GM12892 (cell line): ENCODE measurements around the gene HMCN1.

Source experiments
- DNase-seq: peaks from one replicate; pipeline ENCODE4 v3.0.0; 2011; ENCODE audit not compliant: insufficient read length
- FAIRE-seq: peaks from 2 replicates; lab custom pipeline; 2011; peaks lifted over from hg19 to GRCh38; lab: Jason Lieb, UNC
- POLR2A ChIP-seq: IDR thresholded peaks from 2 replicates; pipeline ENCODE4 v1.6.1; 2011; ENCODE audit warnings: low read depth, low read length, control low read depth
- POLR2AphosphoS5 ChIP-seq: IDR thresholded peaks from 2 replicates; pipeline ENCODE4 v1.6.1; 2011; ENCODE audit warnings: low read depth, low read length, control low read depth
- TAF1 ChIP-seq: IDR thresholded peaks from 2 replicates; pipeline ENCODE4 v1.6.1; 2011; ENCODE audit warnings: low read depth, mild to moderate bottlenecking, control low read depth, low read length, borderline replicate concordance

HMCN1 gene

DNA sequence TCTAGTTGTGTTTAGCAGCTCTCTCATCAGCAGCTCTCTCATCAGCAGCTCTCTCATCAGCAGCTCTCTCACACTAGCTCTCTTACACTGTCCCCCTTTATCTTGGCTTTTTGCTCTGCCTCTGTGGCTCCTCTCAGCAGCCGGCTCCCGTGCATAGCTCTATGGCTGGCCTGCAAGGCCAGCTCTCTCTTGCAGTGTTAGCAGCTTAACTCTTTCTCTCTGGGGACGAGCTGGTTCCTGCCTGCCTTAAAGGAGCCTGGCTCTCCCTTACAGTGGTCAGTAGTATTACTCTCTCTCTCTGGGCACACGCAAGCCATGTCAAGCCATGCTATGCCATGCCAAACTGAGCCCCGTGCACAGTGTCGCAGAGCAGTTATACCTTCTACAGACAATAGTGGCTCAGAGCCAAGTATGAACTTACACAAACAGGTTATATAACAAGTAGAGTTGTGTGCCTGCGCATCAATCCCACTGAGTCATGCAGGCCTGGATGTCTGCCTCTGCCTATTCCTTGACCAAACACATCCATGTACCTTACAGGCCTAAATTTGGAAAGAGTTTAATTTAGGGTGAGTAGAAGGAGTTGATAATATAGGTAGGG lies 345.0 kb downstream of the HMCN1 start:
- TF ChIP-seq POLR2A (no peak), TAF1 (no peak), POLR2AphosphoS5 (no peak)
- FAIRE-seq (no peak), DNase-seq (no peak)

DNA sequence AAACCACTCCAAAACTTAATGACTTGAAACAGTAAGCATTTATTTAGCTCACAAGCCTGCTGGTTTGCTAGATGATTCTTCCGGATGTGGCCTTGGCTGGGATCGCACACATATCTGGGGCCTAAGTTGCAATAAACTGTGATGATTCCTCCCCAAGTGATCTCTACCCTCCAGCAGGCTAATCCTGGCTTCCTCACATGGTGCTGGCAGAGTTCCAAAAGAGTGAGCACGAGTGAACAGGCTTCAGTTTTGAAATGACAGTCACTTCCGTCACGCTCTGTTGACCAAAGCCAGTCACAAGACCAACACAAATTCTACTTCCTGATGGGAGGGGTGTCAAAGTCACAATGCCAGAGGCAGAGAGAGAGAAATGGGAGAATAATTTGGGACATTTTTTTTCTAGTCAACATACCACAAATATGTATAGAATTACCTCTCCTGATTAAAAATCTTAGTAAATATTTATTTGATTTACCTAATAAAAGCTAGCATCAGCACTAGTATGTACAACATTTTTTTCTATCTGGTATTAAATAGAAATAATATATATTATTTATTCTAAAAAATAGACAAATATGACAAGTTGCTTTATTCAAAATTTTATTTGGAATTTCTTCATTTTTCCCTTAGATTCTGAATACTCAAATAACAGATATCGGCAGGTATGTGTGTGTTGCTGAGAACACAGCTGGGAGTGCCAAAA lies 348.2 kb downstream of the HMCN1 start:
- FAIRE-seq (peak; percentile 78), DNase-seq (no peak)

DNA sequence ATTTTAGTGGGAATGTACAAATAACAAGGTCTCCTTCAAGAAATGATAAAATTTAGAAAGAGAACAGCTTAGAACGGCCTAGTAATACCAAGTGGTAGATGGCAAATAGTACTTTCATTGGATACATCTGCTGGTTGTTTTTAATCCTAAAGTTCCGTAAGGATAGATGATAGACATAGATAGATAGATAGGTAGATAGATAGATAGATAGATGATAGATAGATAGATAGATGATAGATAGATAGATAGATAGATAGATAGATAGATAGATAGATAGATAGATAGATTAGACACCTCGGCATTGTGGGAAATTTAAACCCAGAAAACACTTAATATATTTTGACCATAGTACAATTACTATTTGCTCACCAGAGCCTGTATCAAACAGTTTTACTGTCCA lies 352.4 kb downstream of the HMCN1 start:
- FAIRE-seq (no peak), DNase-seq (no peak)
- TF ChIP-seq POLR2A (no peak), TAF1 (no peak), POLR2AphosphoS5 (no peak)

More for the DNA sequence above, 348.2 kb downstream of the HMCN1 start:
- TF ChIP-seq TAF1 (no peak), POLR2AphosphoS5 (no peak), POLR2A (no peak)

- DNase-seq (no peak), FAIRE-seq (no peak)
- TF ChIP-seq TAF1 (no peak), POLR2AphosphoS5 (no peak), POLR2A (no peak)
Measured at GRCh38 chr1:186089940-186090339, 355.7 kb downstream of the HMCN1 start.

DNA sequence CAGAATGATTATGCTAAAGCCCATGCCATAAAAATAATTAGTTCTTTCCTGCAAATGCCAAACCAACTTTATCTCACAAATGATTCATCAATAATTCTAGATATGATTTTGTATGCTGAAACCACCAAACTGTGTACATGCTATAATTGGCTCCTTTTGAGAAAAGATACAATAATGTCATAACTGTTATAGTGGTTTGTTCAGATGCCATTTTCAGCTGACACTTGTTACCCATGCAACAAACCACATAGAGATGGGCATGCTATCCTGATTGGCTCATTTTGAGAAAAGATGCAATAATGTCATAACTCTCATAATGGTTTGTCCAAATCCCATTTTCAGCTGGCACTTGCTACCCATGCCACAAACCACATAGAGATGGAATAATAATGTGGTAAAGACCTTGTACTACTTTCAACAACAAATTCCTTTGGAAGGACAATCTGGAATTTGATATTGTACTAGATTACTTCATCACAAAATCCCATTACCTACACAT lies 357.1 kb downstream of the HMCN1 start:
- FAIRE-seq: no peak
- no peak for DNase-seq
- no peak for TF ChIP-seq POLR2A
- TF ChIP-seq TAF1: no peak
- no peak for TF ChIP-seq POLR2AphosphoS5

DNA sequence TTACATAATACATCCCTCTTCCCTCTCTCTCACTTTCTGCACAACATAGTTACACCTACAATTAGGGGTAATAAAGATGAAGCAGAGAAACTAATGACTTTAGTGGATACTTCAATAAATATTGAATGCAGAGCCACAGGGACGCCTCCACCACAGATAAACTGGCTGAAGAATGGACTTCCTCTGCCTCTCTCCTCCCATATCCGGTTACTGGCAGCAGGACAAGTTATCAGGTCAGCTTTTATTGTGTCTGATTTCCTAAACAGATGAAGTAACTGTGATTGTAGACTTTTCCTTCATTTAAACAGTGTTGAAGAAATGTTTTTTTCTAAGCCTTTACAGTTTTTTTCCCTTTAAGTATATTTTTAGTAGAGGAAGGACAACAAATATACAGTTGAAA lies 359.2 kb downstream of the HMCN1 start:
- FAIRE-seq (no peak), DNase-seq (no peak)
- TF ChIP-seq POLR2A (no peak), POLR2AphosphoS5 (no peak), TAF1 (no peak)

DNA sequence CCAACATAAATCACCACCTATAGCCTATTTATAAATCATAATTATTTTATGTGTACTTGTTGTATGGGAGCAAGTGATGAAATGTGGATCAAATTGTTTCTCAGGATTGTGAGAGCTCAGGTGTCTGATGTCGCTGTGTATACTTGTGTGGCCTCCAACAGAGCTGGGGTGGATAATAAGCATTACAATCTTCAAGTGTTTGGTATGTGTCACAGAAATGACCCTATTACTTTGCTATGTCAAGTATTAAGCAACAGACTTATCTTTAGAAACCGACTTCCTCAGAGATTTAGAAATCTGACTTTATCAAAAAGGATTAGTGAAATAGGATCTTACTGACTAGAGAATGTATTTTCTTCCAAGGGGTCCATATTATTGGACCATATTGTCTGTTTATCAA lies 360.0 kb downstream of the HMCN1 start:
- no peak for DNase-seq
- no peak for FAIRE-seq
- TF ChIP-seq POLR2A (no peak), POLR2AphosphoS5 (no peak), TAF1 (no peak)

DNA sequence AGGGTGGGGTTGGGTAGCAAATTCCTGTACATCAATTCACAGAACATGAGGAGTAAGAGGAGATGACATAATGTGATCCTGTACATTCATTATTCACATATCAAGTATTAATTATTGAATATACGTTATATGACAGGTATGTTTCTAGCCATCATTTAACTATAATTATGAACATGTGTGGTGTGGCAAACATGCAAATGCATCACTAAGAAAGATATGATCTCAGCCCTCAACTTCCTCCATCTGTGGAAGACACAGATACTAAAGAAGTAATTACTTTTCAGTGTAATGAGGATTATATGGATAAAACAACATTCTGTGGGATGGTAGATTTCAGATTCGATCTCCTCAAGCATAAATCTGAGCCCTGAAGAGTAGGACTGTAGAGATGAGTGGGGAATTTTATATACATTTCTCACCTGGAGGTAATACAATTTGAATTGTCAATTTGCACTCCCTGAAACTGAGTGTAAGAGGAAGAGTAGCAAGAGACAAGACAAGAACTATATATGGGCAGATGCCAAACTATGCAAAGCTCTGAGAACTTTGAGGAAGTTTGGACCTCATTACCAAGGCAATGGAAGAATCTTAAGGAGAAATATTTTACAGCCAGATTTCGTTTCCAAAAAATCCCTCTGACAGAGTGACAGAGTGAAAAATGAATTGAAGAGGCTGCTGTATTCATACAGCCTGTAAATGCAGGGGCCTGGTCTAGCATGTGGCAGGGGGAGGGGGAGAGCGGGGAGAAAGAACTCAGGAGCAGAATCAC lies 365.3 kb downstream of the HMCN1 start:
- FAIRE-seq (no peak), DNase-seq (no peak)
- TF ChIP-seq TAF1: no peak
- no peak for TF ChIP-seq POLR2A
- TF ChIP-seq POLR2AphosphoS5: no peak

DNA sequence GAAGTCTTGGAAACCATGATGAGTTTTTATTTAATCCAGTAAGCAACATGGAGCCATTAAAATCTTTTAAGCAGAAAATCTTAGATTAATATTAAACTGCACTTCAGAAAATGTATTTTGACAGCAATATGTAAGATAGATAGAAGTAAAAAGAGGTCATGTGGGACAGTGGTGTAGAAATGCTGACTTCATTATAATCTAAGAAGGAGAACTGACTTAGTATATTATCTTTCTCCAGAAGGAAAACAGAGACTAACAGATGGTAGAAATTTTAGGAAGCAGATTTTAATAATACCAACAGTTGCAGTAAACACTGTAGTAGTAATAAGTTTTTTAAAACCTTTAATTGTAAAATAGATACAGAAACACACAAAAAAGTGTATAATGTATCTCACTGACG lies 367.9 kb downstream of the HMCN1 start:
- no peak for TF ChIP-seq POLR2AphosphoS5
- TF ChIP-seq TAF1: no peak
- TF ChIP-seq POLR2A: no peak
- DNase-seq (no peak), FAIRE-seq (no peak)

- TF ChIP-seq POLR2AphosphoS5: no peak
- no peak for TF ChIP-seq TAF1
- no peak for TF ChIP-seq POLR2A
- no peak for FAIRE-seq
- no peak for DNase-seq
Measured at GRCh38 chr1:186102547-186103148, 368.5 kb downstream of the HMCN1 start.

DNA sequence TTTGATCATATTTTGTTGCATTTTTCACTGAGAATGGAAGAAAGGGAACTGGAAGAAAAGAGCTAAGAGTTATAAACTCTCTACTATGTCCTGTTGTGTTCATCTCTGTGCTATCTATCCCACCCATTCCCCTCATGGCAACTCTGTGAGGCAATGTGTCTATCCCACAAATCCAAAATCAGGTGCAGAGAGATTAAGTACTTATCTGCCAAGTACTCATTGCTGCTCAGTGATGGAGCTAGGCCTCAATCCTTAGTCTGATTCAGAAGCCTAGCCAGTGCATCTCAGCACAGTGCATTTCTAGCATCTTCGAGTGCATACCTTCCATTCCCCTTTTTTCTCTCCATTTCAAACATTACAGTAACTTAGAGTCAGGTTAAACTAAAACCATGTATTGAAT lies 370.3 kb downstream of the HMCN1 start:
- FAIRE-seq (no peak), DNase-seq (no peak)
- no peak for TF ChIP-seq TAF1
- TF ChIP-seq POLR2AphosphoS5: no peak
- TF ChIP-seq POLR2A: no peak
